NT2/D1 (cell line): ENCODE results near the gene HMX3.

Experiments
- YY1 ChIP-seq: IDR thresholded peaks from 2 replicates; pipeline ENCODE4 v1.6.1; 2011; ENCODE audit not compliant: insufficient read length, insufficient read depth
- ZNF274 ChIP-seq: IDR thresholded peaks from 2 replicates; pipeline ENCODE4 v1.6.1; 2011; ENCODE audit warnings: mild to moderate bottlenecking, low read depth, low read length

DNA sequence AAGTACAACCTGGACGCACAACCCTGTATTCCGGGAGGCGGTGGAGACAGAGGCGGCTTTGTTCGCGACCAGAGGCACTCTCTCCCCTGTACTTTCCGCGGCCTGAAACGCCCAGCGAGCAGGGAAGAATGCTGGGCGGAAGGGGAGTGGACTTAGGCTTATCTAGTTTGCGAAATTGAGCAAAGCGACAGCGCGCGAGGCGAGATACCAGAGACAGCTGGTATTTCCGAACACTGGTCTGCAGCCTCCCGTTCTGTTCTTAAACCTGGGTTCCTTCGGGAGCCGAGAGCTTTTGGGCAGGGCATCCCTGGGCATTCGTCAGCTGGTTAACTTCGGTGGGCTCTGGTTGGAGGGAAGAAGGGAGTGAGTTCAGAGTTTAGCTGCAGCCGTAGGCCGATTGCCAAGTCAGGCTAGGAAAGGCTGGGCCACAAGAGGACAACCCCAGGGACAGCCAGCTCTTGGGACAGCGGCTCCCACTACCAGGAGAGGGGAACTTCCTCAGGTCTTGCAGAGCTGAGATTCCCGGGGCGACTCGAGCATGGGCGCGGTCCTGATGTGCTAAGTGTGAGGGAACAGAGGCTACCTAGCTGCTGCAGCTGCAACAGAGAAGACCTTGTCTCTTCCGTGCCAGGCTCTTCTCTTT is 3.9 kb downstream of the HMX3 start:
- TF ChIP-seq ZNF274 (no peak), YY1 (no peak)
